NCI-H748 (cell line): Measurements from ENCODE around the gene NRXN3.
A peak's percentile ranks its signal among the peaks of the same experiment; 100 is the strongest.

ENCODE experiments used
- DNase-seq: peaks from one replicate; lab custom pipeline; 2025; ENCODE audit not compliant: unreplicated experiment; lab: John Stamatoyannopoulos, UW

NRXN3 gene

DNA sequence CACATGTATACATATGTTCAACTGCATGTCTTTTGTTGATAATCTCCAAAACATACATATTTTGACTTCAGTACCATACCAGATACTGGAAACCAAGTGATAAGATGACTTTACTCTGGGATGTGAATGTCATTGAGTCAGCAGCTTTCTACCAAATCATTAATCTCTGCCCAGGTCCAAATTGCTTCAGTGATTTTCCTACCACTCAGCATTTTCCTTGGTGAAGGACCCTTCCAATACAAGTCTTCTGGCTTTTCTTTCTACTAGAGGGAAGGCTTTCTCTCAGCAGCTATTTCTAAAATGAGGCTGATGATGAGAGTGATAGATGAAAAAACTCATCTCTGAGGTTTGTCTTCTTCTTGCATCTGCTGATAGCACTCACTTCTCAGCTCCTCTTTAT, 1008.5 kb downstream of the NRXN3 start:
- no peak for DNase-seq

DNA sequence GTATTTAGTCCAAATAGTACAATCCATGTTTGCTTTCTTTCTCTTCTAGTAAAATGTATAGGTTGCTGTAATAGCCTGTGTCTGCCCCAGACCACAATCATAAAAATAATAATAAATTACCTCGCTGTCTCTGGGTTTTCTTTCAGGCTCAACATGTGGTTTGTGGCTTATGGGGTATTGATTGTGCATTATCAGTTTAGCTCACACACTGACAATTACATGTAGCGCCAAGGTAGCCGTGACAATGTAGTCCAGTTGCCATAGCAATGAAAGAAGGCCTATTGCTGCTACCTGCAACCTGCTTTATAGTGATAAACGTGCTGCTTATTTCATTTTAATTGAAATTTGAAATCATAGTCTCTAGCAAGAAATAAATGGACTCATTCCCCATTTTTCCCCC, 1009.8 kb downstream of the NRXN3 start:
- DNase-seq, result peak; percentile 5

DNA sequence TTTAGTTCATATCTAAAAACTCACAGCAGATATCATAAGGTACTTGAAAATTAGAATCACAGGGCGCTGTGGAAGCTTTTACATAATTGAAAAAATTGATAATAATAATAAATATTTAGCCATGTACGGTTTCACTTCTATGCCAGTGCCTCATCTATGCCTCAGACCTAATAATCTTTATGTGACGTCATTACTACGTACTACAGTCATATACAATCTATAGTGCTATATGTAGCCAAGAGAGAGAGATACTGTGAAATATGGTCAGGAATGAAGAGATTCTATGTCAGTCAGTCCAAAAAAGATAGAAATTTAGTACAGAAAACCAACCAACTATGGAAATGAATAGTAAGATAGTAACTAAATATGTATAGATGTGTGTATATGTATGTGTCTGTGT, 1010.5 kb downstream of the NRXN3 start:
- DNase-seq, result no peak

DNA sequence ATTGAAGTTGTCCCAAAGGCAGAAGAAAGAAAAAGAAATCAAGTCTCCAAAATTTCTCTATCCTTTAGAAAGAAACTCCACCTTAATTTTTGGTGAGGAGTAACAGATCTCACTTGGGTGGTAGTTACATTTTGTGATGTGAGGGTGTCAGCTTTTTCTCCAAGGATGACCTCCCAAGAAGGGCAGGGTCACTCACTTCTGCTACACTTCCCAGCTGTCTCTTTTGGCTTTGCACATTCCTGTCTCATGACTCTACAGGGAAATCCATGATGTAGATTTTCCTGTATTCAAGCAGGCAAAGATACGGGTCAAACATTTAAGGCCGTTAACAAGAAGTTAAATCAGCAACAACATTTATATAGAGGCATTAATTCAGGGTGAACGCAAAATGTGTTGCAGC, 1016.4 kb downstream of the NRXN3 start:
- no peak for DNase-seq

DNA sequence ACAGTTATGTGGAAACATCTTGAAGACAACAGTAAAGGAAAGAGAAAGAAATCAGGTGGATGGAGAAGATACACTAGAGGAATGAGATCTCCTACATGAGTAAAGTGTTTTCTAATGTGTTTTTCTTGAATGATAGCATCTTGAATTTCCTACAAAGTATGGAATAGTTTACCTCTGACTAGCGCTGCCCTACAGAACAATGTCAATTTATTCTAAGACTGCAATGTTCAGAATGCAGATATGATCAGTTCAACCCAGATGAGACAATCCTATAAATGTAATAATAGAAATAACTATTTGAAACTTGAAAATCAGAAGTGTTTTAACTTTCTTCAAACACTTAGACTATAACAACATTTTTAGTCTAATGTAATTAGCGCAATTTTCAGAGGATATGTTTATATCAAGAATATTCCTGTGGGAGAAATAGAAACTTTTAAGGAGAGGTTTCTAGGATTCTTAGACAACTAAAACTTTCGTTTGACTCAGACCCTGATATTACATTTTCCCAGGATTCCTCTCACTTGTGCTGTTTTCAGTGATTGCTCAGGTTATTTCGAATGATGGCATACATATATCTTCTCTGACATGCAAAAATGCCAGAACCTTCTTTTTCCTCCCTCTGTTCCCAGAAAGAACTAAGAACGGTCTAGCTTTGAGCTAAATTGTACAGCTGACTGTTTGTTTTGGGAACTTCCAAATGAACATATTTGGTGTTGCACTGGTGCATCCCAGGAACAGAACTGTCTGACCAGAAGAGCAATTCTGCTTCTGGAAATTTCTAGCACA, 1023.7 kb downstream of the NRXN3 start:
- DNase-seq, result no peak

DNA sequence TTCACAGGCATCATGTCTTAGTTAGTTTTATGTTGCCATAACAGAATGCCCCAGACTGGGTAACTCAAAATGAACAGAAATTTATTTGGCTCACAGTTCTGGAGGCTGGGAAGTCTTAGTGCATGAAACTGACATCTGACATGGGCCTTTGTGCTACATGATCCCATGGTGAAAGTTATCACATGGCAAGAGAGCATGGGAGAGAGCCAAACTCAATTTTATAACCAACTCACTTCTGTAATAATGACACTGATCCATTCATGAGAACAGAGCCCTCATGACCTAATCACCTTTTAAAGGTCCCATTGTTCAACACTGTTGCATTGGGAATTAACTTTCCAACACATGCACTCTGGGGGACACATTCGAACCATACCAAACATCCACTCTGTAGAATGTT, 1026.0 kb downstream of the NRXN3 start:
- DNase-seq, result no peak

DNA sequence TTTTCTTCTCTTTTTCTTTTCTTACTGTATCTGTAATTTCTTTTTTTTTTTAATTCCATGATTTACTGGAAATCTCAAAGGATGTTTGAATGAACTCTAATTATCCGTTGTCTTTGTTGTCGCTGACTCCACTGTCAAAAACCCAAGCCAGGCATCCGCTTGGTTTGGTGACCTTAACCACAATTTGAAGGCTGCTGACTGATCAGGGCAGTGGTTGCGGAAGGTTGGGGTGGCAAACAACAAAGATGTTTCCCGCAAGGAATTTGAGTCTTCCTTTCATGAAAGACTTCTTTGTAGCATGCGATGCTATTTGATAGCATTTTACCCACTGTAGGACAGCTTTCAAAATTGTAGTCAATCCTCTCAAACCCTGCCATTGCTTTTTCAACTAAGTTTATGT, 1027.3 kb downstream of the NRXN3 start:
- DNase-seq, result no peak

DNA sequence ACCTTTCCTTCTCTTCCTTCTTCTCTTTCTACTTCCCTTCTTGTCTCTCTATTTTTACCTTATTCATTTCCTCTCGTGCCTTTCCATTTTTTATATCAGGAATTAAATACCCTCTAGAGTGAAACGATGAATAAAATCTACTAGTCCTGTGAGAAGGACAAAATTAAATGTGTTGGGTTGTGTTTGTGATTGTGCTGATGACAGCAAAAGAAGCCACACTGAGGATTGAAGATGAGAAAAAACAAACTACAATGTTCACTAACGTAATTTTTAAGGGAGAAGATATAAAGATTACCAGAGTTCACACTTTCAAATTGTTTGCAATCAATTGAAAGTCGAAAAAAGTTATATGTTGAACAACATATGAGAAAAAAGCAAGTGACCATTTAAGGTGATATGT, 1029.0 kb downstream of the NRXN3 start:
- DNase-seq, result no peak

DNA sequence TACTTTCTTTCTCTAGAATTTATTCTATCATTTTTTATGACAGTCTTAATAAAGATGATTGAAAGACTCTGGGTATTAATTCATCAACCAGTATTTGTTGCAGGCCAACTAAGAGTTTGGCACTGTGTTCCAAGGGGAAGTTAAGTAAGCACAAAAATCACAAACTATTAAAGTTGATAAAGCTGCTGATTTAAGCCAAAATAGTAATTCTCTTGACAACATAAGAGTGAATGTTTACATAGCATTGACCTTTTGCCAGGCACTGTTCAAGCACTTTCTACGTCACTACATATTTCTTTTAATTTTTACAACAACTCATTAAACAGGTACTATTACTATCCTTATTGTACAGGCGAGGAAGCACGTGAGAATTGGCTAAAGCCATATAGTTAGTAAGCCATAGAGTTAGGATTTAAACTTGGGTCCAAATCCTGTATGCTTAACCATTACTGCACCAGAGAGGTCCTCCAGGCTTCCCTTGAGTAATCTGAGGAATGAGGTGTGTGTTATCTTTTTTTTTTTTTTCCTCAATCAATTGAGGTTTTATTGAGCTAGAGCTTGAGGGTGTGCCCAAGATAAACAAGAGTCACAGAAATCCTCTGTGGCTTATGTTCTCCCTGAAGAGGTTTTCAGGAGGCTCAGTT, 1031.5 kb downstream of the NRXN3 start:
- DNase-seq, result no peak

DNA sequence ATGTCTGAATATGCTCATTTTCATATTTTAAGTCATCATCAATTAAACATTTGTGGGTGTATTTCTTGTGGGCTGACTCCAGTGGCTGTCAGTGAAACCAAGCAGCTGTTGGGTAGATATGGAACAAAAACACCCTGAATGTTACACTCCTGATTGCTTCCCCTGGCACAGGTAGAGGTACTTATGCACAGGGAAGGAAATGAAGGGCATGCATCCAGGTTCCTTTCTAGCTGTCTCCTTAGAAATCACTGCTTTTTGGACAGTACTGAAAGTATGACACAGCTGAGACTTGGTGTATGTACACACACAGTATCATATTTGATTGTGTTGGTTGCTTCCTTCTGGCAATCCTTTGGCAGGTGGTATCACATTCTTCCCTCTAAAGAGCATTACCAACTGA, 1034.4 kb downstream of the NRXN3 start:
- no peak for DNase-seq

DNA sequence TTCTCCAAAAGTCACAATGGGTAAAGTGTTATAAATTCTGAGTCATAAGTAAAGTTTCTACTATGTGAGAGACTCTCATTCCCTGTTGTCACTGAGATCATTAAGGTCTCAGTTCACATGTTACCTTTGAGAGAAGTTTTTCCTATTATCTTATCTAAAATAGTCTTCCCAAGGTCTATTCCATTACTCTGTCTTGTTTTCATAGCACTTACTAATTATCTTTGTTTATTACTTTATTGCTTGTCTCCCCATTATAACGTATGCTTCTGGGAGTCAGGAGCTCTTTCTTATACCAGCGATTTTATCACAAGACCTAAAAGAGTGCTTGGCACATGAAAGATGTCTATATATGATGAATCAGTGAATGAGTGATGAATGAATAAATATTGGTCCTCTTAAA, 1039.2 kb downstream of the NRXN3 start:
- DNase-seq, result no peak

DNA sequence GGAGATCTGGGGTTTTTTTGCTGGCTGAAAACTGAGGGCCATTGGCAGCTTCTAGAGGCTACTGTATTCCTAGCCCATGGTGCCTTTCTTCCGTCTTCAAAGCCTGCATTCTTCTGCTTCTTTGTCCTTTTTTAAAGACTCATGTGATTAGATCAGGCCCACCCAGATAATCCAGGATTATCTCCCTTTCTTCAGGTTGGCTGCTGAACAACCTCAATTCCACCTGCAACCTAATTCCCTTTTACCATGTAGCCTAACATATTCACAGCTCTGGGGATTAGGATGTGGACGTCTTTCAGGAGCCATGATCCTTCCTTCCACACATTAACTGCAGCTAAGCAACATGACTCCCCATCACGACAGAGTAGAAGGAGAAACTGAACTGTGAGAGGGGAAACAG, 1055.6 kb downstream of the NRXN3 start:
- DNase-seq, result no peak

DNA sequence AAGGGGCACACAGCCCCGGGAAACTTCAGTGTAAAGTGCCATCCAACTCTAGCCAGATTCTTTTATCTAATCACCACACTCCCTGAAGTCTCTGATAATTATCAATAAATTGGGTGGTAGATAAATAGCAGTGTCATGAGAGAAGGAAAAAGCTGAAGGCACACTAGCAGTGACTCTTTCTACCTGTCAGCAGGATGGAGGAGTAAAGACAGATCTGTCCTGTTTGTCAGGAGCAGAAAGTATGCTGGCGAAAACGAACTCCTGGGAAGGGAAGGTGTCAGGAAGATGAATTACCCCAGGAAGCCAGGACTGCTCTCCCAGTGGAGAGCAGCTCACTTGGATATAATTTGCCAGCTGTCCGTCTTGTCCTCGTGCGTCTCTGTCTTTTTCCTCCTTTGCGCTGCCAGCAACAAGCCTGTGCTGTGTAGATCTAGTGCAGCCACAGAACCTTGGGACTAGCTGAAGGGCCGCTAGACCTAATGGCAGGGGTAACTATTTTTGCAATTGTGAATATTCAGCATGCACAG, 1059.3 kb downstream of the NRXN3 start:
- DNase-seq, result no peak

DNA sequence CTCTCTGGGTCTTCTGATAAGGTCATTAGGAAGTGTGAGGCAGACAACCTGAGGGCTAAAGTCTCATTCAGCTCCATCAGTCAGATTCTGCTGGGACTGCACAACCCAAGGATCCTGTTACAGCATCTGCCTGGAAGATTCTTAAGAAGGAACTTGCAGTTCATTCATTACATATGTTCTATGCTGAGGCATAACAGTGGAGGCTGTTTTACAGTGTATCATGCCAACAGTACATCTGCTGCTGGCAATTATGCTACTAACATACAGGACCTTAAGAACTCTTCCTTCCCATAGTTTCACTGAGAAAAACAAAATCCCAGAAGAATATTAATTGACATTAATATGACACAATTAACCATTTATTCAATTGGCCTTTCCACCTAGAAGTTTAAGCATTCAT, 1072.5 kb downstream of the NRXN3 start:
- DNase-seq, result no peak

DNA sequence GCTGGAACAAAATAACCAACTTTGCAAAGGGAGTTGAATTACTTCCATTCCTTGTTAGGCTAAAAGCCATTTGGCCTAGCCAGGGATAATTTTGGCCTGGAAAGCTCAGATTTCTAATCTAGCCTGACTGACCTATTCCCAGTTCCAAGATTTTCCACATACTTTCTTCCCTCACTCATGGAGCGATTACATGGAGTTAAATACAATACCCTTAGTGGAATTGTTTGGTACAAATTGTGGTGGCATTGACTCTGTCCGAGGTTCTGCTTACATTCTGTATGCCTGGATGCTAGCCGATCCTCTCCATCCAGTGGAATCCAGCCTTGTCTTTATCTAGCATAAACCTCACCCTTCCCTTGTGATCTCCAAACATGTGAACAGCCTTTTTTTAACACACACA, 1076.0 kb downstream of the NRXN3 start:
- no peak for DNase-seq

DNA sequence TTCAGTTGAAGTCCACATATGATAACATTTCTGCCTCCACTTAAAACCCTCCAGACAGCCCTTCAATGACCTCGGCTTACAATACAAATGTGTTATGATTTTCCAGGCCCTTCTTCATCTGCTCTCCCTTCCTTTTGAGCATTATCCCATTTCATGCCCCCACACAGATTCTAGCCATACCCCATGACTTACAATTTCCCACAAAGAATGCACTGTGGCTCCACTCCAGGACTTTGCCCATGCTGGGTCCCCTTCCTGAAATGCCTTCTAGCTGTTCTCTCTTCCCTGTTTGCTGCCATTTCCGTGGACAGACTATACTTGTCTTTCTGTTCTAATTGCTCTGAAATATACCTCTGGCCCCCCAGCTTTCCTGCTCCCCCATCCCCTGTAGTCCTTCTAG, 1078.0 kb downstream of the NRXN3 start:
- DNase-seq, result no peak

DNA sequence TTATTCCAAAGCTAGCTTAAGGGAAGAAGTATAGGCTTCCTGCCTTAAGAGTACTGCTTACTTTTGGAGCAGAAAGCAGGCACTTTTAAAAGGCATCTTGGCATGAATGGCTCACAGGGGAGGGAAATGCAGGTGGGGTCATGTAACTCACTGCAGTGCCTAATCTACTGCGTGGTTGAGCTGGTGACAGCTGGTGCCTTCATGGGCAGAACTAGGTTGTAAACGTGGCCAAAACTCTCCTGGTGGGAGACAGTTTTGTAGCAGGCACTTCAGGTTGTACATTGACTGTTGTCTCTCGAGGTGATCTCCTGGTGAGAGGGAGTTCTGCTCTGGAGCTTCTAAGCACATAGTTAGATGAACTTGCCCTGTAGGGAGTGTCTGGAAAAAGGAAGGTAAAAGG, 1078.6 kb downstream of the NRXN3 start:
- DNase-seq, result no peak

DNA sequence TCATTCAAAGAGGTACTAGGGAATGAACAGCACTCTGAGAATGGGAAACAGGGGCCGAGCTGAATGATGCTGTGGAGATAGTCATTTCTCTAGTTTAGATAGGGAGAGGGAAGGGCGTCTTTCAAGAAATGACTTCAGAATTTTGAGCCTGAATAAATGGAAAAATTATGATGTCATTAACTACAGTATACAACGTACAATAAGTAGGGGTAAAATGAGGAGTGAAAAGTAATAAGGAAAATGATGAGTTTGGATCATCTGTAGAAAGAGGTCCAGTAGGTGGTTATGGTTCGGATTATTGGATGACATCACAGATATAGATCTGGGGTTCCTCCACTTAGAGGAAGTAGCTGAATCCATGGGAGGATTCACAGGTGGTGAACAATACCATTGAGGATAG, 1081.1 kb downstream of the NRXN3 start:
- no peak for DNase-seq

DNA sequence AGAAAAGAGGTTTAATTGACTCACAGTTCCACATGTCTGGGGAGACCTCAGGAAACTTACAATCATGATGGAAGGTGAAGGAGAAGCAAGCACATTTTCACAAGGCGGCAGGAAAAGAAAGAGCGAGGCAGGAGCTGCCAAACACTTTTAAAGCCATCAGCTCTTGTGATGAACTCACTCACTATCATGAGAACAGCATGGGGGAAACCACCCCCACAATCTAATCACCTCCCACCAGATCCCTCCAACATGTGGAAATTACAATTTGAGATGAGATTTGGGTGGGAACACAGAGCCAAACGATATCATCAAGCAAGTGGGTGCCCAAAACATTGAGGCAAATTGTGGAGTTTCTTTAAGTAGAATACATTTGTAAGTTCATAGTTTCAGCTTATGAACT, 1083.4 kb downstream of the NRXN3 start:
- DNase-seq, result no peak

DNA sequence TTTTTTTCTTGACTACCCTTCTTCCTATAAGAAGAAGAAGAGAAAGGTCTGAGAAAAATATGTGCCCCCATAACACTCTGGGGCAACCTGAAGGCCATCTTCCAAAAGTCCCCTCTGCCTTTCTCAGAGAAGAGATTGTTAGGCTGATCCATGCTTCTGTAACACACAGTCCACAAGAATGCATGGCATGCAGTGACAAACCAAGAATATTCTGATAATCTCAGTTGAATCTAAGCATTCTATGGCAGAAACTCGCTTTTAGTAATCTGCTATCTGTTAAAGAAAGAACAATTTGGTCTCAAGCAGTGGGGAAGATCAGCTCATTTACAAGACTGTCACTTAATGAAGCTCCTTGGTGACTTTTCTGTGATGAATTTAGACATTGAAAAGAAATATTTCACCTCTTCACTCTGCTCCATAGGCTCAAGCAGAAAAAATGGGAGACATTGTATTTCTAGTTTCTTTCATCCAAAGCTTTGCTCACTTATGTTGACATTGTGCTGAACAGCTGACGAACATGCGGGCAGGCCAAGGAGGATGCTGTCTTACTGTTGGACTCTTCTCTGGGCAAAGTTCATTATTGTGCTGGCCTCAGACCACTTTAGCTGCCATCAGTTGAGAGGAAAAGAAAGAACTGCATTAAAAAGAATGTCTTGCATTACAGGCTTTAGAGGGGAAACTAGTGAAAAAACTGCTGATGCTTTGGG, 1084.0 kb downstream of the NRXN3 start:
- DNase-seq, result no peak

DNA sequence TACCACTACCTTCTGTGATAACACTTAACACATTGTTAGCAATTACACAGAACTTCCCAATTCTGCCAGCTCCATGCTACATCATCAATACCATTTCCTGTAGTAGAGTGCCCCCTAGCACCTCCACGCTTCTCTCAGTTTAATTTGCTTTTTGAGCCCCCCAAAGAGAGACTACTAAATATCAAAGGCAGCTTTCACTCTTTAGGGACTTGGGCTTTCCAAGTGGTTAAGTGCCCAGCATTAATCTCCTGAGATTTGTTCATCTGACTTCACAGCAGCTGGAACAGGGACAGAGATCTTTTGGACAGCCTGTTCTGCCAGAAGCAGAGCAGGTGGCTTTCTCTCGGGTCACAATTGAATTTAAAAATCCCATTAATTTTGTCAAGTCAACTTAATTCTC, 1086.2 kb downstream of the NRXN3 start:
- no peak for DNase-seq

DNA sequence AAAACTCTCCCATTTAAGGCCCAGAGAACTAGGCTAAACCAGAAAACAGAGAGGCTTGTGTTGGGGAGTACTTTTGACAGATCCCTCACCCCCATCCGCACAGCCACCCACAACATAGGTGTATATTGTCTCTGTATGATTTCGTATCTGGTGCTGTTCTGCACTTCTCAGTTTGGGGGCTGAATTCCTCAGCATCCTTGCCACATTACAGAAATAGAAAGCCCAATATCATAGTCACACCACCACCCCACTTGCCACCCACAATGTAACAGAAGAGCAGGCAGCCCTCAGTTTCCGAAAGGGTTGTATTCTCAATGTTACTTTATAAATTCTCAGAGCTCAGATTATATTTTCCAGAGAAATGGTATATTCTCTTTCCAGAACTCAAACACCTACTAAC, 1090.2 kb downstream of the NRXN3 start:
- no peak for DNase-seq
